Measurements from ENCODE around the gene DNAJC30. TPM values are rescaled to one million over a fixed set of nuclear protein-coding genes. Genes with fewer than 3 reads are reported as not detected.

The DNAJC30 gene
- total and polyA plus RNA-seq, 2 experiments from 2014 or later, result 2.8 to 5.6 TPM

GRCh38 chr7:73705551-73705920 is 22.3 kb upstream of the DNAJC30 start:
- no peaks in the 10 kb centered on the region for H4K20me1 ChIP-seq (replicated peaks; ENCODE audit: insufficient read depth)
- H3K4me3 ChIP-seq, result no peak overlapping the region
- H3K27me3 ChIP-seq (ENCODE audit: insufficient read depth), result no peaks in the 10 kb centered on the region
- Mint-ChIP-seq H3K4me3 (no peak overlapping the region), H3K27ac (no peak overlapping the region), H3K9me3 (no peaks in the 10 kb centered on the region; the same call in 2 of the 3 replicates), H3K4me1 (peaks cover 33% of the 10 kb centered on the region), H3K36me3 (ENCODE audit: low read depth) (peaks cover 10% of the 10 kb centered on the region), H3K27me3 (ENCODE audit: insufficient read depth, low read depth, poor library complexity) (peaks cover 15% of the 10 kb centered on the region)
- H3F3A ChIP-seq (replicated peaks; ENCODE audit: low read depth), result 0 out of 2 replicates have a peak, but pooled peaks cover 5% of the 10 kb centered on the region
- H3K4me2 ChIP-seq, result no peak overlapping the region
- DNase-seq (ENCODE audit: low spot score), result no peak
- H3K36me3 ChIP-seq (ENCODE audit: insufficient read depth), result no peaks in the 10 kb centered on the region
- no peak for TF ChIP-seq POLR2AphosphoS5 (IDR thresholded peaks at IDR 0.05; ENCODE audit: low read depth)
- no peak for TF ChIP-seq JUNB (IDR thresholded peaks at IDR 0.05; ENCODE audit: unreplicated experiment)
- no peak for TF ChIP-seq EZH2 (IDR thresholded peaks at IDR 0.05; ENCODE audit: low read depth, unreplicated experiment)
- TF ChIP-seq EZH2phosphoT487 (IDR thresholded peaks at IDR 0.05; ENCODE audit: unreplicated experiment), result no peak
- TF ChIP-seq, protein P1, sequence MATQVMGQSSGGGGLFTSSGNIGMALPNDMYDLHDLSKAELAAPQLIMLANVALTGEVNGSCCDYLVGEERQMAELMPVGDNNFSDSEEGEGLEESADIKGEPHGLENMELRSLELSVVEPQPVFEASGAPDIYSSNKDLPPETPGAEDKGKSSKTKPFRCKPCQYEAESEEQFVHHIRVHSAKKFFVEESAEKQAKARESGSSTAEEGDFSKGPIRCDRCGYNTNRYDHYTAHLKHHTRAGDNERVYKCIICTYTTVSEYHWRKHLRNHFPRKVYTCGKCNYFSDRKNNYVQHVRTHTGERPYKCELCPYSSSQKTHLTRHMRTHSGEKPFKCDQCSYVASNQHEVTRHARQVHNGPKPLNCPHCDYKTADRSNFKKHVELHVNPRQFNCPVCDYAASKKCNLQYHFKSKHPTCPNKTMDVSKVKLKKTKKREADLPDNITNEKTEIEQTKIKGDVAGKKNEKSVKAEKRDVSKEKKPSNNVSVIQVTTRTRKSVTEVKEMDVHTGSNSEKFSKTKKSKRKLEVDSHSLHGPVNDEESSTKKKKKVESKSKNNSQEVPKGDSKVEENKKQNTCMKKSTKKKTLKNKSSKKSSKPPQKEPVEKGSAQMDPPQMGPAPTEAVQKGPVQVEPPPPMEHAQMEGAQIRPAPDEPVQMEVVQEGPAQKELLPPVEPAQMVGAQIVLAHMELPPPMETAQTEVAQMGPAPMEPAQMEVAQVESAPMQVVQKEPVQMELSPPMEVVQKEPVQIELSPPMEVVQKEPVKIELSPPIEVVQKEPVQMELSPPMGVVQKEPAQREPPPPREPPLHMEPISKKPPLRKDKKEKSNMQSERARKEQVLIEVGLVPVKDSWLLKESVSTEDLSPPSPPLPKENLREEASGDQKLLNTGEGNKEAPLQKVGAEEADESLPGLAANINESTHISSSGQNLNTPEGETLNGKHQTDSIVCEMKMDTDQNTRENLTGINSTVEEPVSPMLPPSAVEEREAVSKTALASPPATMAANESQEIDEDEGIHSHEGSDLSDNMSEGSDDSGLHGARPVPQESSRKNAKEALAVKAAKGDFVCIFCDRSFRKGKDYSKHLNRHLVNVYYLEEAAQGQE (IDR thresholded peaks at IDR 0.05; ENCODE audit: unreplicated experiment), result no peak
- TF ChIP-seq CTCF (conservative IDR thresholded peaks at IDR 0.05; ENCODE audit: low read depth in 2 of 2), result no peak
- no peak for TF ChIP-seq NANOG (IDR thresholded peaks at IDR 0.05; ENCODE audit: borderline replicate concordance)
- no peak for TF ChIP-seq ZNF331 (CRISPR knock-in tag; IDR thresholded peaks at IDR 0.05; ENCODE audit: low read depth)
- TF ChIP-seq CREB1 (CRISPR knock-in tag; IDR thresholded peaks at IDR 0.05; ENCODE audit: low read depth), result no peak
- TF ChIP-seq ETS1 (IDR thresholded peaks at IDR 0.05), result no peak
- TF ChIP-seq, protein P2, sequence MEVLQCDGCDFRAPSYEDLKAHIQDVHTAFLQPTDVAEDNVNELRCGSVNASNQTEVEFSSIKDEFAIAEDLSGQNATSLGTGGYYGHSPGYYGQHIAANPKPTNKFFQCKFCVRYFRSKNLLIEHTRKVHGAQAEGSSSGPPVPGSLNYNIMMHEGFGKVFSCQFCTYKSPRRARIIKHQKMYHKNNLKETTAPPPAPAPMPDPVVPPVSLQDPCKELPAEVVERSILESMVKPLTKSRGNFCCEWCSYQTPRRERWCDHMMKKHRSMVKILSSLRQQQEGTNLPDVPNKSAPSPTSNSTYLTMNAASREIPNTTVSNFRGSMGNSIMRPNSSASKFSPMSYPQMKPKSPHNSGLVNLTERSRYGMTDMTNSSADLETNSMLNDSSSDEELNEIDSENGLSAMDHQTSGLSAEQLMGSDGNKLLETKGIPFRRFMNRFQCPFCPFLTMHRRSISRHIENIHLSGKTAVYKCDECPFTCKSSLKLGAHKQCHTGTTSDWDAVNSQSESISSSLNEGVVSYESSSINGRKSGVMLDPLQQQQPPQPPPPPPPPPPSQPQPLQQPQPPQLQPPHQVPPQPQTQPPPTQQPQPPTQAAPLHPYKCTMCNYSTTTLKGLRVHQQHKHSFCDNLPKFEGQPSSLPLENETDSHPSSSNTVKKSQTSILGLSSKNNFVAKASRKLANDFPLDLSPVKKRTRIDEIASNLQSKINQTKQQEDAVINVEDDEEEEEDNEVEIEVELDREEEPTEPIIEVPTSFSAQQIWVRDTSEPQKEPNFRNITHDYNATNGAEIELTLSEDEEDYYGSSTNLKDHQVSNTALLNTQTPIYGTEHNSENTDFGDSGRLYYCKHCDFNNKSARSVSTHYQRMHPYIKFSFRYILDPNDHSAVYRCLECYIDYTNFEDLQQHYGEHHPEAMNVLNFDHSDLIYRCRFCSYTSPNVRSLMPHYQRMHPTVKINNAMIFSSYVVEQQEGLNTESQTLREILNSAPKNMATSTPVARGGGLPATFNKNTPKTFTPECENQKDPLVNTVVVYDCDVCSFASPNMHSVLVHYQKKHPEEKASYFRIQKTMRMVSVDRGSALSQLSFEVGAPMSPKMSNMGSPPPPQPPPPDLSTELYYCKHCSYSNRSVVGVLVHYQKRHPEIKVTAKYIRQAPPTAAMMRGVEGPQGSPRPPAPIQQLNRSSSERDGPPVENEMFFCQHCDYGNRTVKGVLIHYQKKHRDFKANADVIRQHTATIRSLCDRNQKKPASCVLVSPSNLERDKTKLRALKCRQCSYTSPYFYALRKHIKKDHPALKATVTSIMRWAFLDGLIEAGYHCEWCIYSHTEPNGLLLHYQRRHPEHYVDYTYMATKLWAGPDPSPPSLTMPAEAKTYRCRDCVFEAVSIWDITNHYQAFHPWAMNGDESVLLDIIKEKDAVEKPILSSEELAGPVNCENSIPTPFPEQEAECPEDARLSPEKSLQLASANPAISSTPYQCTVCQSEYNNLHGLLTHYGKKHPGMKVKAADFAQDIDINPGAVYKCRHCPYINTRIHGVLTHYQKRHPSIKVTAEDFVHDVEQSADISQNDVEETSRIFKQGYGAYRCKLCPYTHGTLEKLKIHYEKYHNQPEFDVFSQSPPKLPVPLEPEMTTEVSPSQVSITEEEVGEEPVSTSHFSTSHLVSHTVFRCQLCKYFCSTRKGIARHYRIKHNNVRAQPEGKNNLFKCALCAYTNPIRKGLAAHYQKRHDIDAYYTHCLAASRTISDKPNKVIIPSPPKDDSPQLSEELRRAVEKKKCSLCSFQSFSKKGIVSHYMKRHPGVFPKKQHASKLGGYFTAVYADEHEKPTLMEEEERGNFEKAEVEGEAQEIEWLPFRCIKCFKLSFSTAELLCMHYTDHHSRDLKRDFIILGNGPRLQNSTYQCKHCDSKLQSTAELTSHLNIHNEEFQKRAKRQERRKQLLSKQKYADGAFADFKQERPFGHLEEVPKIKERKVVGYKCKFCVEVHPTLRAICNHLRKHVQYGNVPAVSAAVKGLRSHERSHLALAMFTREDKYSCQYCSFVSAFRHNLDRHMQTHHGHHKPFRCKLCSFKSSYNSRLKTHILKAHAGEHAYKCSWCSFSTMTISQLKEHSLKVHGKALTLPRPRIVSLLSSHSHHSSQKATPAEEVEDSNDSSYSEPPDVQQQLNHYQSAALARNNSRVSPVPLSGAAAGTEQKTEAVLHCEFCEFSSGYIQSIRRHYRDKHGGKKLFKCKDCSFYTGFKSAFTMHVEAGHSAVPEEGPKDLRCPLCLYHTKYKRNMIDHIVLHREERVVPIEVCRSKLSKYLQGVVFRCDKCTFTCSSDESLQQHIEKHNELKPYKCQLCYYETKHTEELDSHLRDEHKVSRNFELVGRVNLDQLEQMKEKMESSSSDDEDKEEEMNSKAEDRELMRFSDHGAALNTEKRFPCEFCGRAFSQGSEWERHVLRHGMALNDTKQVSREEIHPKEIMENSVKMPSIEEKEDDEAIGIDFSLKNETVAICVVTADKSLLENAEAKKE (CRISPR knock-in tag; IDR thresholded peaks at IDR 0.05), result no peak
- no peak for TF ChIP-seq ZNF114 (CRISPR knock-in tag; IDR thresholded peaks at IDR 0.05)
- no peak for TF ChIP-seq STAT1 (IDR thresholded peaks at IDR 0.05; ENCODE audit: unreplicated experiment)
- H3K9me2 ChIP-seq (ENCODE audit: insufficient read depth), result no peaks in the 10 kb centered on the region
- H3K27ac ChIP-seq (ENCODE audit: low read depth), result no peak overlapping the region
- no peaks in the 10 kb centered on the region for H3K79me2 ChIP-seq (replicated peaks; ENCODE audit: insufficient read depth)
- no peak overlapping the region for H2AFZ ChIP-seq
- ATAC-seq, result no peak
- H3K4me1 ChIP-seq (ENCODE audit: insufficient read depth), result peaks cover 15% of the 10 kb centered on the region
